Endometrium (tissue), 2 donors: ENCODE measurements around the gene TAOK3.
"Not testable (repeated sequence)": the region's sequence is repeated elsewhere in the genome, so short reads cannot be mapped to it uniquely, and the experiment has no call there.

Experiments used
- FAIRE-seq: peaks from 2 replicates; lab custom pipeline; 2012; peaks lifted over from hg19 to GRCh38; lab: Jason Lieb, UNC
- donor health status: control.
- donor health status: control.

TAOK3 gene

GRCh38 chr12:118372541-118373495 lies at the start of gene TAOK3:
TSS of gene TAOK3 (minus strand) at chr12:118372907. CDS start at chr12:118255567, 117,340 bp downstream.
- peak; percentile 33 for FAIRE-seq

- FAIRE-seq, result no peak
These were observed 48.0 kb upstream of the TAOK3 start for GRCh38 chr12:118420673-118421072.

GRCh38 chr12:118418385-118419057 lies 45.8 kb upstream of the TAOK3 start:
- FAIRE-seq, result no peak

- no peak for FAIRE-seq
These were observed 45.2 kb upstream of the TAOK3 start for GRCh38 chr12:118417942-118418341.

GRCh38 chr12:118409834-118410233 lies 37.1 kb upstream of the TAOK3 start:
- no peak for FAIRE-seq

GRCh38 chr12:118408241-118408640 lies 35.5 kb upstream of the TAOK3 start:
- FAIRE-seq, result not testable (repeated sequence)

- peak; percentile 85 for FAIRE-seq
These were observed 32.3 kb upstream of the TAOK3 start for GRCh38 chr12:118404876-118405521.

GRCh38 chr12:118402251-118402650 lies 29.5 kb upstream of the TAOK3 start:
- FAIRE-seq, result no peak

GRCh38 chr12:118398940-118399339 lies 26.2 kb upstream of the TAOK3 start:
- no peak for FAIRE-seq

GRCh38 chr12:118398524-118398923 lies 25.8 kb upstream of the TAOK3 start:
- no peak for FAIRE-seq

- no peak for FAIRE-seq
These were observed 25.2 kb upstream of the TAOK3 start for GRCh38 chr12:118397708-118398440.

GRCh38 chr12:118391836-118392235 lies 19.1 kb upstream of the TAOK3 start:
- FAIRE-seq, result no peak

- FAIRE-seq, result no peak
These were observed 18.7 kb upstream of the TAOK3 start for GRCh38 chr12:118391424-118391823.

- FAIRE-seq, result no peak
These were observed 5.3 kb upstream of the TAOK3 start for GRCh38 chr12:118377884-118378470.

GRCh38 chr12:118377021-118377883 lies 4.5 kb upstream of the TAOK3 start:
- FAIRE-seq, result no peak

- no peak for FAIRE-seq
These were observed 3.6 kb upstream of the TAOK3 start, which contains the start of gene SUDS3 for GRCh38 chr12:118376089-118377020. TSS of gene SUDS3 (plus strand) at chr12:118376555. CDS start at chr12:118376692, 137 bp downstream.

- no peak for FAIRE-seq
These were observed 2.6 kb upstream of the TAOK3 start for GRCh38 chr12:118375348-118375747.

- no peak for FAIRE-seq
These were observed 2.2 kb upstream of the TAOK3 start for GRCh38 chr12:118374909-118375308.

GRCh38 chr12:118374126-118374725 lies 1.5 kb upstream of the TAOK3 start:
- no peak for FAIRE-seq
